Vagina (tissue), 2 donors: ENCODE measurements around the gene SPSB1.

Experiments
- POLR2A ChIP-seq, 2 donors: fragments of 450-650 bp; IDR thresholded peaks; one replicate each; pipeline ENCODE4 v1.6.1; 2017; ENCODE audit warnings: antibody characterized with exemption in 2 of 2, mild to moderate bottlenecking in 2 of 2, moderate library complexity in 2 of 2
- TF ChIP-seq, protein P1 (sequence below), 3 experiments: fragments of 450-650 bp in 2 of 3; fragments of 200-600 bp in 1 of 3; sonication (generic) in 1 of 3; IDR thresholded peaks; one replicate each; pipeline ENCODE4 v1.5.1; 2017 to 2019; ENCODE audit warnings: antibody characterized with exemption in 3 of 3, mild to moderate bottlenecking in 2 of 3, moderate library complexity in 2 of 3

DNA sequence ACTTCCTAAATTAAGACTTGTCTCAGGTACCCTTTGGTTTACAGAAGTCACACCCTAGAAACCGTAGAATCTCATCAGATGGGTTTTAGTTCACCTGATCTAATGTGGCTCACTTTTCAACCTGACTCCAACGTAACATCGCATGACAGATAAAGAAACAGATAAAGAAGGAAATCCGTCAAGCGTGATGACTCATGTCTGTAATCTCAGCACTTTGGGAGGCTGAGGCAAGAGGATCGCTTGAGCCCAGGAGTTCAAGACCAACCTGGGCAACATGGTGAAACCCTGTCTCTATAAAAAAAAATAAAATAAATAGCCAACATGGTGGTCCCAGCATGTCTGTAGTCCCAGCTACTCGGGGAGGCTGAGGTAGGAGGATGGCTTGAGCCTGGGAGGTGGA lies 97.3 kb downstream of the SPSB1 start:
- TF ChIP-seq, protein P1, sequence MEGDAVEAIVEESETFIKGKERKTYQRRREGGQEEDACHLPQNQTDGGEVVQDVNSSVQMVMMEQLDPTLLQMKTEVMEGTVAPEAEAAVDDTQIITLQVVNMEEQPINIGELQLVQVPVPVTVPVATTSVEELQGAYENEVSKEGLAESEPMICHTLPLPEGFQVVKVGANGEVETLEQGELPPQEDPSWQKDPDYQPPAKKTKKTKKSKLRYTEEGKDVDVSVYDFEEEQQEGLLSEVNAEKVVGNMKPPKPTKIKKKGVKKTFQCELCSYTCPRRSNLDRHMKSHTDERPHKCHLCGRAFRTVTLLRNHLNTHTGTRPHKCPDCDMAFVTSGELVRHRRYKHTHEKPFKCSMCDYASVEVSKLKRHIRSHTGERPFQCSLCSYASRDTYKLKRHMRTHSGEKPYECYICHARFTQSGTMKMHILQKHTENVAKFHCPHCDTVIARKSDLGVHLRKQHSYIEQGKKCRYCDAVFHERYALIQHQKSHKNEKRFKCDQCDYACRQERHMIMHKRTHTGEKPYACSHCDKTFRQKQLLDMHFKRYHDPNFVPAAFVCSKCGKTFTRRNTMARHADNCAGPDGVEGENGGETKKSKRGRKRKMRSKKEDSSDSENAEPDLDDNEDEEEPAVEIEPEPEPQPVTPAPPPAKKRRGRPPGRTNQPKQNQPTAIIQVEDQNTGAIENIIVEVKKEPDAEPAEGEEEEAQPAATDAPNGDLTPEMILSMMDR (IDR thresholded peaks at IDR 0.05): no peak
- no peak for TF ChIP-seq POLR2A (IDR thresholded peaks at IDR 0.05)
